GM23338 (cell line): ENCODE measurements around the gene GET3. TPM values are rescaled to one million over a fixed set of nuclear protein-coding genes. Genes with fewer than 3 reads are reported as not detected.
"Not testable (repeated sequence)": the region's sequence is repeated elsewhere in the genome, so short reads cannot be mapped to it uniquely, and the experiment has no call there.

Experiments used
- ATAC-seq: fragments of 200-7000 bp; cut with Tn5 transposase; 3 replicates; pipeline ENCODE4 v1.9.1; 2020
- DNase-seq: peaks from one replicate; pipeline ENCODE4 v3.0.0-alpha.2; 2015; ENCODE audit warnings: low spot score
- H2AFZ ChIP-seq: fragments of 200-600 bp; sonication (generic); 2 replicates; pipeline ENCODE4 v1.8.0; 2016; ENCODE audit warnings: antibody characterized with exemption, mild to moderate bottlenecking, moderate library complexity
- H3F3A ChIP-seq: fragments of 200-600 bp; sonication (generic); replicated peaks from 2 replicates; pipeline ENCODE4 v1.8.0; 2017; ENCODE audit warnings: antibody characterized with exemption, mixed run types, low read depth
- H3K27ac ChIP-seq: fragments of 200-600 bp; sonication (generic); 2 replicates; pipeline ENCODE4 v1.6.1; 2016; ENCODE audit warnings: low read depth
- H3K27me3 ChIP-seq: fragments of 200-600 bp; sonication (generic); 2 replicates; pipeline ENCODE4 v1.8.0; 2016; ENCODE audit warnings: mild to moderate bottlenecking, mixed run types, moderate library complexity; ENCODE audit not compliant: insufficient read depth
- H3K36me3 ChIP-seq: fragments of 200-600 bp; sonication (generic); 2 replicates; pipeline ENCODE4 v1.8.0; 2016; ENCODE audit warnings: mild to moderate bottlenecking; ENCODE audit not compliant: insufficient read depth
- H3K4me1 ChIP-seq: fragments of 200-600 bp; sonication (generic); 2 replicates; pipeline ENCODE4 v1.8.0; 2016; ENCODE audit warnings: mild to moderate bottlenecking, moderate library complexity; ENCODE audit not compliant: insufficient read depth
- H3K4me2 ChIP-seq: fragments of 200-600 bp; sonication (generic); 2 replicates; pipeline ENCODE4 v1.7.1; 2017; ENCODE audit warnings: mixed run types
- H3K4me3 ChIP-seq: fragments of 200-600 bp; sonication (generic); 2 replicates; pipeline ENCODE4 v1.6.1; 2016; ENCODE audit warnings: mixed run types
- H3K79me2 ChIP-seq: fragments of 200-600 bp; sonication (generic); replicated peaks from 2 replicates; pipeline ENCODE4 v1.8.0; 2017; ENCODE audit warnings: mild to moderate bottlenecking; ENCODE audit not compliant: insufficient read depth
- H3K9me2 ChIP-seq: fragments of 200-600 bp; sonication (generic); 2 replicates; pipeline ENCODE4 v1.8.0; 2017; ENCODE audit not compliant: insufficient read depth
- H4K20me1 ChIP-seq: fragments of 200-600 bp; sonication (generic); replicated peaks from 2 replicates; pipeline ENCODE4 v1.8.0; 2017; ENCODE audit warnings: mild to moderate bottlenecking; ENCODE audit not compliant: insufficient read depth
- H3K27ac Mint-ChIP-seq: 2 replicates; pipeline ENCODE4 v1.8.0; 2020; ENCODE audit warnings: inconsistent platforms, mild to moderate bottlenecking, moderate library complexity, mixed read lengths
- H3K27me3 Mint-ChIP-seq: 3 replicates; pipeline ENCODE4 v1.8.0; 2022; ENCODE audit warnings: low read depth, mild to moderate bottlenecking, moderate library complexity, mixed read lengths, inconsistent platforms; ENCODE audit not compliant: insufficient read depth, poor library complexity
- H3K36me3 Mint-ChIP-seq: 3 replicates; pipeline ENCODE4 v1.8.0; 2021; ENCODE audit warnings: low read depth, mild to moderate bottlenecking, inconsistent platforms, moderate library complexity, mixed read lengths
- H3K4me1 Mint-ChIP-seq: 3 replicates; pipeline ENCODE4 v1.8.0; 2020; ENCODE audit warnings: mild to moderate bottlenecking, inconsistent platforms, mixed read lengths
- H3K4me3 Mint-ChIP-seq: 3 replicates; pipeline ENCODE4 v1.8.0; 2021; ENCODE audit warnings: moderate library complexity, mild to moderate bottlenecking, inconsistent platforms, mixed read lengths
- H3K9me3 Mint-ChIP-seq: 3 replicates; pipeline ENCODE4 v1.8.0; 2020; ENCODE audit warnings: moderate library complexity, mild to moderate bottlenecking, inconsistent platforms, mixed read lengths
- CREB1 ChIP-seq: fragments of 250-450 bp; sonication (Bioruptor Pico); IDR thresholded peaks from 2 replicates; pipeline ENCODE4 v1.5.0; 2020; ENCODE audit warnings: low read depth, mild to moderate bottlenecking, moderate library complexity
- EZH2 ChIP-seq: fragments of 200-600 bp; sonication (generic); IDR thresholded peaks from one replicate; pipeline ENCODE4 v1.8.0; 2017; ENCODE audit warnings: antibody characterized with exemption, mild to moderate bottlenecking, low read depth; ENCODE audit not compliant: unreplicated experiment
- EZH2phosphoT487 ChIP-seq: fragments of 200-600 bp; sonication (generic); IDR thresholded peaks from one replicate; pipeline ENCODE4 v1.8.1; 2018; ENCODE audit warnings: antibody characterized with exemption; ENCODE audit not compliant: unreplicated experiment
- JUNB ChIP-seq: IDR thresholded peaks from one replicate; pipeline ENCODE4 v1.6.1; 2016; ENCODE audit warnings: antibody characterized with exemption; ENCODE audit not compliant: unreplicated experiment
- NANOG ChIP-seq: IDR thresholded peaks from 2 replicates; pipeline ENCODE4 v1.6.1; 2016; ENCODE audit warnings: antibody characterized with exemption, borderline replicate concordance
- POLR2AphosphoS5 ChIP-seq: IDR thresholded peaks from 2 replicates; pipeline ENCODE4 v1.6.1; 2016; ENCODE audit warnings: antibody characterized with exemption, low read depth
- ZNF114 ChIP-seq: fragments of 250-450 bp; sonication (Bioruptor Pico); IDR thresholded peaks from 2 replicates; pipeline ENCODE4 v1.5.0; 2020; ENCODE audit warnings: mild to moderate bottlenecking, moderate library complexity
- ZNF331 ChIP-seq: fragments of 250-450 bp; sonication (Bioruptor Pico); IDR thresholded peaks from 2 replicates; pipeline ENCODE4 v1.5.0; 2020; ENCODE audit warnings: low read depth, mild to moderate bottlenecking, moderate library complexity
- microRNA-seq: library from miRNA; unstranded; fragments of <30 nt; microRNA quantifications from one replicate; pipeline ENCODE4, GENCODE V29; 2017
- polyA plus RNA-seq: library from polyadenylated mRNA; unstranded; fragments of >200 nt; fragmentation: Nextera tagmentation; extraction: Ambion mirVana; gene quantifications from 2 replicates; pipeline ENCODE4 v1.2.1, GENCODE V29; 2016
- small RNA-seq: library from RNA; depleted of rRNA; stranded (forward); fragments of <200 nt; gene quantifications from one replicate; pipeline ENCODE3, GENCODE V24; 2014; ENCODE audit warnings: low replicate concordance
- total RNA-seq: library from RNA; depleted of rRNA; stranded (reverse); fragments of >200 nt; shearing (Covaris generic); gene quantifications from 2 replicates; pipeline ENCODE4 v1.2.3, GENCODE V29; 2014; rRNA removed
- TF ChIP-seq, protein P1 (sequence below): IDR thresholded peaks from one replicate; pipeline ENCODE4 v1.6.1; 2018; ENCODE audit warnings: antibody characterized with exemption; ENCODE audit not compliant: unreplicated experiment
- TF ChIP-seq, protein P2 (sequence below): IDR thresholded peaks from 2 replicates; pipeline ENCODE4 v1.6.1; 2016; ENCODE audit warnings: antibody characterized with exemption
- TF ChIP-seq, protein P3 (sequence below), 2 experiments: fragments of 200-600 bp in 1 of 2; sonication (generic) in 1 of 2; conservative IDR thresholded peaks; 2 replicates each; pipeline versions ENCODE4 v1.5.1 to v1.6.1; 2016 to 2017; ENCODE audit warnings: antibody characterized with exemption in 2 of 2, low read depth in 2 of 2, mild to moderate bottlenecking in 2 of 2, moderate library complexity in 1 of 2

Gene GET3
- total and polyA plus RNA-seq, 2 experiments from 2014 or later: 90.4 to 109 TPM

DNA sequence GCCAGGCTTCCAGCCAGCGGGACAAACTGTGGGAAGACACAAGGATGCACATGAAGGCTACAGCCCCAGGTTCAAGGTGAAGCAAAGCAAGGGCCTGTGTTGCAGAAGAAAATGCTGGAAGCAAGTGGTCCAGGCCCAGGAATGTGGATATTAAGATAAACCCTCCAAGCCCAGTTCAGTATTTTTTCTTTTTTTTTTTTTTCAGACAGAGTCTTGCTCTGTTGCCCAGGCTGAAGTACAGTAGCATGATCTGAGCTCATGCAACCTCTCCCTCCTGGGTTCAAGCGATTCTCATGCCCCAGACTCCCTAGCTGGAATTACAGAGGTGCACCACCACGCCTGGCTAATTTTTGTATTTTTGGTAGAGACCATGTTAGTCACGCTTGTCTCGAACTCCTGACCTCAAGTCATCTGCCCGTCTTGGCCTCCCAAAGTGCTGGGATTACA, 59.9 kb downstream of the GET3 start:
- peaks cover 26% of the 10 kb centered on the region for H3F3A ChIP-seq
- no peak overlapping the region for H3K4me3 ChIP-seq
- peaks cover 26% of the 10 kb centered on the region for H3K4me1 ChIP-seq
- H2AFZ ChIP-seq: no peak overlapping the region
- H4K20me1 ChIP-seq: no peaks in the 10 kb centered on the region
- Mint-ChIP-seq H3K4me1 (peaks cover 22% of the 10 kb centered on the region), H3K9me3 (peaks cover 3% of the 10 kb centered on the region; the same call in 1 of the 3 replicates), H3K36me3 (peaks cover 49% of the 10 kb centered on the region), H3K27ac (no peak overlapping the region), H3K4me3 (no peak overlapping the region), H3K27me3 (peaks cover 22% of the 10 kb centered on the region)
- H3K27me3 ChIP-seq: peaks cover 12% of the 10 kb centered on the region
- no peak overlapping the region for H3K27ac ChIP-seq
- peaks cover 13% of the 10 kb centered on the region for H3K79me2 ChIP-seq
- H3K36me3 ChIP-seq: peaks cover 9% of the 10 kb centered on the region; the same call in 1 of the 2 replicates
- no peak for DNase-seq
- no peak for ATAC-seq
- TF ChIP-seq, protein P1, sequence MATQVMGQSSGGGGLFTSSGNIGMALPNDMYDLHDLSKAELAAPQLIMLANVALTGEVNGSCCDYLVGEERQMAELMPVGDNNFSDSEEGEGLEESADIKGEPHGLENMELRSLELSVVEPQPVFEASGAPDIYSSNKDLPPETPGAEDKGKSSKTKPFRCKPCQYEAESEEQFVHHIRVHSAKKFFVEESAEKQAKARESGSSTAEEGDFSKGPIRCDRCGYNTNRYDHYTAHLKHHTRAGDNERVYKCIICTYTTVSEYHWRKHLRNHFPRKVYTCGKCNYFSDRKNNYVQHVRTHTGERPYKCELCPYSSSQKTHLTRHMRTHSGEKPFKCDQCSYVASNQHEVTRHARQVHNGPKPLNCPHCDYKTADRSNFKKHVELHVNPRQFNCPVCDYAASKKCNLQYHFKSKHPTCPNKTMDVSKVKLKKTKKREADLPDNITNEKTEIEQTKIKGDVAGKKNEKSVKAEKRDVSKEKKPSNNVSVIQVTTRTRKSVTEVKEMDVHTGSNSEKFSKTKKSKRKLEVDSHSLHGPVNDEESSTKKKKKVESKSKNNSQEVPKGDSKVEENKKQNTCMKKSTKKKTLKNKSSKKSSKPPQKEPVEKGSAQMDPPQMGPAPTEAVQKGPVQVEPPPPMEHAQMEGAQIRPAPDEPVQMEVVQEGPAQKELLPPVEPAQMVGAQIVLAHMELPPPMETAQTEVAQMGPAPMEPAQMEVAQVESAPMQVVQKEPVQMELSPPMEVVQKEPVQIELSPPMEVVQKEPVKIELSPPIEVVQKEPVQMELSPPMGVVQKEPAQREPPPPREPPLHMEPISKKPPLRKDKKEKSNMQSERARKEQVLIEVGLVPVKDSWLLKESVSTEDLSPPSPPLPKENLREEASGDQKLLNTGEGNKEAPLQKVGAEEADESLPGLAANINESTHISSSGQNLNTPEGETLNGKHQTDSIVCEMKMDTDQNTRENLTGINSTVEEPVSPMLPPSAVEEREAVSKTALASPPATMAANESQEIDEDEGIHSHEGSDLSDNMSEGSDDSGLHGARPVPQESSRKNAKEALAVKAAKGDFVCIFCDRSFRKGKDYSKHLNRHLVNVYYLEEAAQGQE: no peak
- TF ChIP-seq POLR2AphosphoS5 (no peak), CREB1 (CRISPR knock-in tag) (no peak), JUNB (no peak), ZNF331 (CRISPR knock-in tag) (no peak), ZNF114 (CRISPR knock-in tag) (no peak), EZH2 (no peak), EZH2phosphoT487 (no peak), NANOG (no peak)
- TF ChIP-seq, protein P2, sequence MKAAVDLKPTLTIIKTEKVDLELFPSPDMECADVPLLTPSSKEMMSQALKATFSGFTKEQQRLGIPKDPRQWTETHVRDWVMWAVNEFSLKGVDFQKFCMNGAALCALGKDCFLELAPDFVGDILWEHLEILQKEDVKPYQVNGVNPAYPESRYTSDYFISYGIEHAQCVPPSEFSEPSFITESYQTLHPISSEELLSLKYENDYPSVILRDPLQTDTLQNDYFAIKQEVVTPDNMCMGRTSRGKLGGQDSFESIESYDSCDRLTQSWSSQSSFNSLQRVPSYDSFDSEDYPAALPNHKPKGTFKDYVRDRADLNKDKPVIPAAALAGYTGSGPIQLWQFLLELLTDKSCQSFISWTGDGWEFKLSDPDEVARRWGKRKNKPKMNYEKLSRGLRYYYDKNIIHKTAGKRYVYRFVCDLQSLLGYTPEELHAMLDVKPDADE: no peak
- TF ChIP-seq, protein P3, sequence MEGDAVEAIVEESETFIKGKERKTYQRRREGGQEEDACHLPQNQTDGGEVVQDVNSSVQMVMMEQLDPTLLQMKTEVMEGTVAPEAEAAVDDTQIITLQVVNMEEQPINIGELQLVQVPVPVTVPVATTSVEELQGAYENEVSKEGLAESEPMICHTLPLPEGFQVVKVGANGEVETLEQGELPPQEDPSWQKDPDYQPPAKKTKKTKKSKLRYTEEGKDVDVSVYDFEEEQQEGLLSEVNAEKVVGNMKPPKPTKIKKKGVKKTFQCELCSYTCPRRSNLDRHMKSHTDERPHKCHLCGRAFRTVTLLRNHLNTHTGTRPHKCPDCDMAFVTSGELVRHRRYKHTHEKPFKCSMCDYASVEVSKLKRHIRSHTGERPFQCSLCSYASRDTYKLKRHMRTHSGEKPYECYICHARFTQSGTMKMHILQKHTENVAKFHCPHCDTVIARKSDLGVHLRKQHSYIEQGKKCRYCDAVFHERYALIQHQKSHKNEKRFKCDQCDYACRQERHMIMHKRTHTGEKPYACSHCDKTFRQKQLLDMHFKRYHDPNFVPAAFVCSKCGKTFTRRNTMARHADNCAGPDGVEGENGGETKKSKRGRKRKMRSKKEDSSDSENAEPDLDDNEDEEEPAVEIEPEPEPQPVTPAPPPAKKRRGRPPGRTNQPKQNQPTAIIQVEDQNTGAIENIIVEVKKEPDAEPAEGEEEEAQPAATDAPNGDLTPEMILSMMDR (conservative IDR thresholded peaks at IDR 0.05; ENCODE audit: low read depth in 2 of 2): no peak
- H3K4me2 ChIP-seq: no peak overlapping the region
- no peaks in the 10 kb centered on the region for H3K9me2 ChIP-seq

DNA sequence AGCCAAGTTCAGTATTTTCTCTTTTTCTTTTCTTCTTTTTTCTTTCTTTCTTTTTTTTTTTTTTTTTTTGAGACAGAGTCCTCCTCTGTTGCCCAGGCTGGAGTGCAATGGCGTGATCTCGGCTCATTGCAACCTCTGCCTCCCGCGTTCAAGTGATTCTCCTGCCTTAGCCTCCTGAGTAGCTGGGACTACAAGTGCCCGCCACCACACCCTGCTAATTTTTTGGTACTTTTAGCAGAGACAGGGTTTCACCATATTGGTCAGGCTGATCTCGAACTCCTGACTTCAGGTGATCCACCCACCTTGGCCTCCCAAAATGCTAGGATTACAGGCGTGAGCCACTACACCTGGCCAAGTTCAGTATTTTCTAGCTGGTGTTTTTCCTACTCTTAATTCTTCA, 60.3 kb downstream of the GET3 start:
- H3K9me3 Mint-ChIP-seq, H3K27ac ChIP-seq, ATAC-seq, H3K27ac Mint-ChIP-seq, H3K4me3 Mint-ChIP-seq, H3K9me2 ChIP-seq, H3K36me3 ChIP-seq, H2AFZ ChIP-seq, H3K4me3 ChIP-seq, H4K20me1 ChIP-seq, DNase-seq, H3K4me2 ChIP-seq: not testable (repeated sequence)
- H3K27me3 ChIP-seq: peaks cover 12% of the 10 kb centered on the region
- H3F3A ChIP-seq: peaks cover 29% of the 10 kb centered on the region
- peaks cover 26% of the 10 kb centered on the region for H3K4me1 Mint-ChIP-seq
- peaks cover 49% of the 10 kb centered on the region for H3K36me3 Mint-ChIP-seq
- H3K79me2 ChIP-seq: peaks cover 13% of the 10 kb centered on the region
- peaks cover 26% of the 10 kb centered on the region for H3K4me1 ChIP-seq
- H3K27me3 Mint-ChIP-seq: peaks cover 20% of the 10 kb centered on the region

Small RNA genes lying within 50 kb of the gene (microRNA-seq; reads per million reads assigned to microRNA genes)
- not detected for gene MIR5684

Small RNA genes lying within 50 kb of the gene (small RNA-seq; reads per million reads assigned to genes)
- gene MIR5684 (not detected), gene SNORD41 (324 reads per million, percentile 100 among the genes with 10 or more reads in this experiment)

Other genes with a start within 250 kb of the GET3 start
- gene ZNF564, start 186.0 kb upstream of the GET3 start, total RNA-seq: 8.6 and 8.9 TPM in 2 replicates
- gene ZNF564, start 186.0 kb upstream of the GET3 start, polyA plus RNA-seq: 5.8 and 7.1 TPM in 2 replicates
- 7.3 and 8.5 TPM in 2 replicates for gene ZNF490, start 126.7 kb upstream of the GET3 start, total RNA-seq
- 1.3 and 1.4 TPM in 2 replicates for gene ZNF490, start 126.7 kb upstream of the GET3 start, polyA plus RNA-seq
- gene ZNF791, start 126.6 kb upstream of the GET3 start, total RNA-seq: 15.3 TPM in 2 replicates
- gene ZNF791, start 126.6 kb upstream of the GET3 start, polyA plus RNA-seq: 9.8 and 12.2 TPM in 2 replicates
- 60.8 and 73.8 TPM in 2 replicates for gene MAN2B1, start 70.8 kb upstream of the GET3 start, total RNA-seq
- 33.2 and 39.2 TPM in 2 replicates for gene MAN2B1, start 70.8 kb upstream of the GET3 start, polyA plus RNA-seq
- gene WDR83, start 70.7 kb upstream of the GET3 start, total RNA-seq: 12.5 and 31.6 TPM in 2 replicates
- gene WDR83, start 70.7 kb upstream of the GET3 start, polyA plus RNA-seq: 18.5 and 18.6 TPM in 2 replicates
- 126 and 141 TPM in 2 replicates for gene DHPS, start 55.6 kb upstream of the GET3 start, total RNA-seq
- 85.4 and 107 TPM in 2 replicates for gene DHPS, start 55.6 kb upstream of the GET3 start, polyA plus RNA-seq
- gene GNG14, start 49.5 kb upstream of the GET3 start, total RNA-seq: not detected in 2 replicates
- not detected in 2 replicates for gene GNG14, start 49.5 kb upstream of the GET3 start, polyA plus RNA-seq
- 12.3 and 19.4 TPM in 2 replicates for gene FBXW9, start 40.9 kb upstream of the GET3 start, total RNA-seq
- gene FBXW9, start 40.9 kb upstream of the GET3 start, polyA plus RNA-seq: 6.6 and 8.2 TPM in 2 replicates
- 83.0 and 85.9 TPM in 2 replicates for gene TNPO2, start 13.6 kb upstream of the GET3 start, total RNA-seq
- gene TNPO2, start 13.6 kb upstream of the GET3 start, polyA plus RNA-seq: 35.8 and 37.1 TPM in 2 replicates
- gene TRIR, start 2.8 kb upstream of the GET3 start, total RNA-seq: 170 and 171 TPM in 2 replicates
- 254 and 257 TPM in 2 replicates for gene TRIR, start 2.8 kb upstream of the GET3 start, polyA plus RNA-seq
- 7.5 and 10.4 TPM in 2 replicates for gene BEST2, start 14.3 kb downstream of the GET3 start, total RNA-seq
- 1.2 and 1.3 TPM in 2 replicates for gene BEST2, start 14.3 kb downstream of the GET3 start, polyA plus RNA-seq
- 85.3 and 86.4 TPM in 2 replicates for gene HOOK2, start 38.1 kb downstream of the GET3 start, total RNA-seq
- 46.9 and 56.9 TPM in 2 replicates for gene HOOK2, start 38.1 kb downstream of the GET3 start, polyA plus RNA-seq
- 16.0 and 20.2 TPM in 2 replicates for gene JUNB, start 54.0 kb downstream of the GET3 start, total RNA-seq
- 7.7 and 7.8 TPM in 2 replicates for gene JUNB, start 54.0 kb downstream of the GET3 start, polyA plus RNA-seq
- gene PRDX2, start 64.3 kb downstream of the GET3 start, total RNA-seq: 465 and 486 TPM in 2 replicates
- 314 and 346 TPM in 2 replicates for gene PRDX2, start 64.3 kb downstream of the GET3 start, polyA plus RNA-seq
- 0.38 TPM in 1 of 2 replicates, not detected in the other for gene THSD8, start 64.6 kb downstream of the GET3 start, total RNA-seq
- 38.5 and 42.2 TPM in 2 replicates for gene THSD8, start 64.6 kb downstream of the GET3 start, polyA plus RNA-seq
- 62.6 and 68.2 TPM in 2 replicates for gene RNASEH2A, start 69.1 kb downstream of the GET3 start, total RNA-seq
- gene RNASEH2A, start 69.1 kb downstream of the GET3 start, polyA plus RNA-seq: 39.4 and 40.5 TPM in 2 replicates
- 3.3 and 4.1 TPM in 2 replicates for gene RTBDN, start 97.1 kb downstream of the GET3 start, total RNA-seq
- gene RTBDN, start 97.1 kb downstream of the GET3 start, polyA plus RNA-seq: 4.4 and 4.6 TPM in 2 replicates
- 13.4 and 19.9 TPM in 2 replicates for gene MAST1, start 101.0 kb downstream of the GET3 start, total RNA-seq
- 8.9 and 13.9 TPM in 2 replicates for gene MAST1, start 101.0 kb downstream of the GET3 start, polyA plus RNA-seq
- gene DNASE2, start 144.0 kb downstream of the GET3 start, total RNA-seq: 27.3 and 35.0 TPM in 2 replicates
- gene DNASE2, start 144.0 kb downstream of the GET3 start, polyA plus RNA-seq: 15.9 and 17.4 TPM in 2 replicates
- gene KLF1, start 149.7 kb downstream of the GET3 start, total RNA-seq: 1.1 and 1.4 TPM in 2 replicates
- gene KLF1, start 149.7 kb downstream of the GET3 start, polyA plus RNA-seq: 0.74 and 0.80 TPM in 2 replicates
- 73.3 and 99.8 TPM in 2 replicates for gene GCDH, start 153.7 kb downstream of the GET3 start, total RNA-seq
- 51.5 and 54.1 TPM in 2 replicates for gene GCDH, start 153.7 kb downstream of the GET3 start, polyA plus RNA-seq
- gene SYCE2, start 181.8 kb downstream of the GET3 start, total RNA-seq: 0.62 and 0.63 TPM in 2 replicates
- gene SYCE2, start 181.8 kb downstream of the GET3 start, polyA plus RNA-seq: 1.9 and 2.9 TPM in 2 replicates
- 74.7 and 83.5 TPM in 2 replicates for gene FARSA, start 196.2 kb downstream of the GET3 start, total RNA-seq
- gene FARSA, start 196.2 kb downstream of the GET3 start, polyA plus RNA-seq: 86.4 and 86.5 TPM in 2 replicates
- 724 and 760 TPM in 2 replicates for gene CALR, start 201.1 kb downstream of the GET3 start, total RNA-seq
- 1,131 and 1,182 TPM in 2 replicates for gene CALR, start 201.1 kb downstream of the GET3 start, polyA plus RNA-seq
- gene RAD23A, start 208.4 kb downstream of the GET3 start, total RNA-seq: 67.0 and 69.7 TPM in 2 replicates
- 121 and 127 TPM in 2 replicates for gene RAD23A, start 208.4 kb downstream of the GET3 start, polyA plus RNA-seq
- 46.5 and 63.9 TPM in 2 replicates for gene GADD45GIP1, start 219.7 kb downstream of the GET3 start, total RNA-seq
- 255 and 290 TPM in 2 replicates for gene GADD45GIP1, start 219.7 kb downstream of the GET3 start, polyA plus RNA-seq
- gene DAND5, start 232.1 kb downstream of the GET3 start, total RNA-seq: 0.28 TPM in 1 of 2 replicates, not detected in the other
- gene DAND5, start 232.1 kb downstream of the GET3 start, polyA plus RNA-seq: 0.10 and 0.18 TPM in 2 replicates